Measurements from ENCODE around the gene CAPZA2. TPM values are rescaled to one million over a fixed set of nuclear protein-coding genes. Genes with fewer than 3 reads are reported as not detected.
"Not testable (repeated sequence)": the region's sequence is repeated elsewhere in the genome, so short reads cannot be mapped to it uniquely, and the experiment has no call there.

The CAPZA2 gene
- total and polyA plus RNA-seq, 4 donors = 157 to 214 (median 188) TPM

- Histone ChIP-seq H3K4me1 (ENCODE audit: control insufficient read depth, insufficient read depth, low read length) (no peaks in the 10 kb centered on the region), H3K27ac (ENCODE audit: low read depth, low read length) (no peak overlapping the region), H3K36me3 (ENCODE audit: control insufficient read depth, insufficient read depth, low read length) (no peaks in the 10 kb centered on the region), H3K27me3 (ENCODE audit: control insufficient read depth, insufficient read depth, low read length) (no peaks in the 10 kb centered on the region), H3K9me3 (ENCODE audit: control insufficient read depth, insufficient read depth, low read length) (no peaks in the 10 kb centered on the region), H3K4me3 (ENCODE audit: low read depth, low read length) (no peak overlapping the region)
- no peak for DNase-seq (ENCODE audit: low read depth in 4 of 6, low spot score in 6 of 6)
- 64% methylated on average over 2 of the region's 3 CpGs for WGBS (ENCODE audit: insufficient coverage)
These were observed 107.0 kb downstream of the CAPZA2 start for GRCh38 chr7:116969371-116969902.

- Histone ChIP-seq H3K27me3 (ENCODE audit: control insufficient read depth, insufficient read depth, low read length) (no peaks in the 10 kb centered on the region), H3K4me3 (ENCODE audit: low read depth, low read length) (no peak overlapping the region), H3K4me1 (ENCODE audit: control insufficient read depth, insufficient read depth, low read length) (no peaks in the 10 kb centered on the region), H3K9me3 (ENCODE audit: control insufficient read depth, insufficient read depth, low read length) (no peaks in the 10 kb centered on the region), H3K27ac (ENCODE audit: low read depth, low read length) (no peak overlapping the region), H3K36me3 (ENCODE audit: control insufficient read depth, insufficient read depth, low read length) (no peaks in the 10 kb centered on the region)
- no peak for DNase-seq (ENCODE audit: low read depth in 4 of 6, low spot score in 6 of 6)
- 60% methylated on average over 1 of the region's 3 CpGs for WGBS (ENCODE audit: insufficient coverage)
These were observed 108.0 kb downstream of the CAPZA2 start for GRCh38 chr7:116970238-116970910.

DNA sequence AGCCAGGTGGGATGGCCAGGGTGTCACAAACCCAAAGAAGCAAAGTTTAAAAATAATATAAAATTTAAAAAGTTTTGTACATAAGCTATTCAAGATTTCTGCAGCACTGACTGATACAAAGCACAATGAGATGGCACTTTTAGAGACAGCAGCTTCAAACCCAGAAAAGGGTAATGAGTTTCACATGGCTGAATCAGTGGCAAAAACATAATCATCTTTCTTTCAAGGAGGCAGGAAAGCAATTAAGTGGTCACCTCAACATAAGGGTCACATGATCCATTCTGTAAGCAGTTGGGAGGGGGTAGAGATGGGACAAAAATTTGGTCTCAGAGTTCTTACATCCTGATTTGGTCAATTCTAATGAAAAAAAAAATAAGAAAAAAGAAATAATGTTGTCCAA, 108.8 kb downstream of the CAPZA2 start:
- not testable (repeated sequence) for H3K27me3 ChIP-seq (ENCODE audit: control insufficient read depth, insufficient read depth, low read length); H3K4me3 ChIP-seq (ENCODE audit: low read depth, low read length); H3K36me3 ChIP-seq (ENCODE audit: control insufficient read depth, insufficient read depth, low read length); H3K27ac ChIP-seq (ENCODE audit: low read depth, low read length); H3K9me3 ChIP-seq (ENCODE audit: control insufficient read depth, insufficient read depth, low read length); H3K4me1 ChIP-seq (ENCODE audit: control insufficient read depth, insufficient read depth, low read length); DNase-seq (ENCODE audit: low read depth in 4 of 6, low spot score in 6 of 6)

Small RNA genes lying within 50 kb of the gene (small RNA-seq; reads per million reads assigned to genes)
- not detected for gene RF00019 (ENCODE audit: low replicate concordance)
- gene RF02179 (ENCODE audit: low replicate concordance) = not detected
- gene RF02180 (ENCODE audit: low replicate concordance) = not detected
- gene RF02188 (ENCODE audit: low replicate concordance) = not detected
- gene RNA5SP239 (ENCODE audit: low replicate concordance) = not detected

Other genes with a start within 250 kb of the CAPZA2 start
- gene MET, start 190.4 kb upstream of the CAPZA2 start, total RNA-seq = 10 to 100 TPM; 15.3 to 27.8 TPM
- 1 to 10 TPM; 2.4 to 4.7 TPM for gene MET, start 190.4 kb upstream of the CAPZA2 start, polyA plus RNA-seq (ENCODE audit: insufficient read length in 2 of 2)
- 10 to 100 TPM; 27.0 to 35.7 TPM for gene ST7, start 90.9 kb downstream of the CAPZA2 start, total RNA-seq
- gene ST7, start 90.9 kb downstream of the CAPZA2 start, polyA plus RNA-seq (ENCODE audit: insufficient read length in 2 of 2) = 10 to 100 TPM; 30.4 to 33.2 TPM

Data from spinal cord (tissue), 10 donors.